ENCODE results near the gene MAFG.
"Not testable (repeated sequence)": the region's sequence is repeated elsewhere in the genome, so short reads cannot be mapped to it uniquely, and the experiment has no call there.

MAFG gene

DNA sequence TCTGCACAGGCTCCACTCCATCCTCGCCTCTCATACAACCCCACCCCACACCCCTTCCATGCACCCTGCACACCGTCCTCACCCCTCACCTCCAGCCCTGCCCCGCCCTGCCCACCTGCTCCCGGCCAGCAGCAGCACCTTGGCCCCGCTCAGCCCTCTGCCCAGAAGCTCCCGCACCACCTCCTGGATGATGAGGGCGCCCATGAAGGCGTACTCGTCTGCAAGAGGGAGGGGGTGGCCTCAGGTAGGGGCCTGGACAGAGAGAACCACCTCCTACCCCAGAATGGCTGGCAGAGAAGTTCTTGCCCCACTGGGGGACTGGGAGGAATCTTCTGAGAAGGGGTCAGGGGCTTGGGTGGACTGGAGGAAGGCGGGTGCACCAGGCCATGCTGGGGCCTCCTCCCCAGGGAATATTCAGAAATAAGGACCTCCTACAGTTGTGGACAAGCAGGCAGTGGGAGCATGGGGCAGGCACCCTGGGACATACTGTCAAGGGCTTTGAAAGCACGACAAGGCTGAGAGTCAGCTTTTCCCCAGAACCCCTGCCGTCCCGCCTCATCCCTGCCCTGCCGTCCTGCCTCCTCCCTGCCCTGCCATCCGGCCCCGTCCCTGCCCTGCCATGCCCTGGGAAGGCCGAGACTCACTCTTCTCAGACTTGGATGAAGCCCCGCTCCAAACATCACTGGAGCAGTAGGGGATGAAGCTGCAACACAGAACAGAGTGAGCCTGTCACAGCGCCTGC, 30.3 kb upstream of the MAFG start:
- no peak for DNase-seq

DNA sequence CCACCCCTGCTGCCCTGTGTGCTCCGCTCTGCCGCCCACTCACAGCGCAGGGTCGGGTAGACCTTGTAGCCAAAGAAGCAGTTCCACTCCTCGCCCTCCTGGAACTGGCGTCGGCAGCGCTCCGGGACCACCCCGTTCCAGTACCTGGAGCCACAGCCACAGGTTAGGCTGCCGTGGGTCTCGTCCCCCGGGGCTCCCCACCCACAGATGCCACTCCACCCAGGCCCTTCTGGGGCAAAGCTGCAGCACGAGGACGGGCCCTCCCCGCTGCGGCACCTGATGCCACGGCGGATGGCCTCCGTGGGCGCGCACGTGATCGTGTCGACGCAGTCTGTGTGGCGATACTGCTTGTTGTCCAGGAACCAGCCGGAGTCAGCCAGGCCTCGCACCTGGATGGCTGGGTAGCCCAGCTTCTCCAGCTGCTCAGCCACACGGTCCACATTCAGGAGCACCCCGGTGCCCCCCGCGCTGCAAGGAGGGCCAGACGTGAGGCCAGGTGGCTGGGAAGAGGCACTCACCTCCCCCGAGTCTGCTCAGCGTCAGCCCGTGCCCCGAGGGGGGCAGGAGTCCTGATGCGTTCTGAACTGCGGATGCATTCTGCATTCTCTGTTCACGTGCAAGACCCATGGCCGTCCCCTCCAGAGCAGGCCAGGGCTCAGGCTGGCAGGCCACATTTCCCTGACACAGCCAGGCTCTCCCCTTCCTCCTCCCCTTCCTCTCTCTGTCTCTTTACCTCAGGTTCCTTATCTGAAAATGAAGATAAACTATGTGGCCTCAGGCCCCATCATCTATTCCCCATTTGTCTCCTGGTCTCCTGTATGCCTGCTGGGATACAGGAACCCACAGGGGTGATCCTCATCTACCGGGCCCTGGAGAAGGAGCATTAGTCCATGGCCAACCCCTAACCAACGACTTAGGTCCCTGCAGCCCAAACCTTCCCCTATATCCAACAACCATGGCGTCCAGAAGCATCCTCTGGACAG, 29.4 kb upstream of the MAFG start:
- DNase-seq: no peak

DNA sequence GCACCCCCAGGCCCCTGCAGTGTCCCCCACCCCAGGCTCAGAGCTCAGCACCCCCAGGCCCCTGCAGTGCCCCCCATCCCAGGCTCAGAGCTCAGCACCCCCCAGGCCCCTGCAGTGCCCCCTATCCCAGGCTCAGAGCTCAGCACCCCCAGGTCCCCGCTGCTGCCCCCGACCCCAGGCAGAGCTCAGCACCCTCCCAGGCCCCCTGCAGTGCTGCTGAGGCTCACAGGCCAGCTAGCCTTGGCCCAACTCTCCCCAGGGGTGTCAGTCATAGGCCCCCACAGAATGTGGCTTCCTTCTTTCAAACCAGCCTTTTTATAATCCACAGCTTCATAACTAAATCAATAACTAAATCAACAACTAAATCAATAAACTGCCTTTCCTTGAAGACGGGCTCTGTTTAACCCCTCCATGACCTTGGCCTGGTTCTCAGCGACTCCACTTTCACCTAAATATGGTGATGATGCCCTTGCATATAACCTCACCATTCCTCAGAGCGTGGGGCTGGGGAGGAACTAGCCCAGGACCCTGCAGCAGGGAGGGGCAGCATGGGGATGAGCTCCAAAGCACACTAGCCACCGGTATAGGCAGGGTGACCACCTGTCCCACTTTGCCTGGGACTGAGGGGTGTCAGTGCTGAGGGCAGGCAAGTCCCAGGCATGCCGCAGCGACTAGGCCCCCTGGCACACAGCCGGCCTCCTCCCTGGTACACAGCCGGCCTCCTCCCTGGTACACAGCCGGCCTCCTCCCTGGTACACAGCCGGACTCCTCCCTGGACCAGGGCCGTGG, 28.4 kb upstream of the MAFG start:
- no peak for DNase-seq

DNA sequence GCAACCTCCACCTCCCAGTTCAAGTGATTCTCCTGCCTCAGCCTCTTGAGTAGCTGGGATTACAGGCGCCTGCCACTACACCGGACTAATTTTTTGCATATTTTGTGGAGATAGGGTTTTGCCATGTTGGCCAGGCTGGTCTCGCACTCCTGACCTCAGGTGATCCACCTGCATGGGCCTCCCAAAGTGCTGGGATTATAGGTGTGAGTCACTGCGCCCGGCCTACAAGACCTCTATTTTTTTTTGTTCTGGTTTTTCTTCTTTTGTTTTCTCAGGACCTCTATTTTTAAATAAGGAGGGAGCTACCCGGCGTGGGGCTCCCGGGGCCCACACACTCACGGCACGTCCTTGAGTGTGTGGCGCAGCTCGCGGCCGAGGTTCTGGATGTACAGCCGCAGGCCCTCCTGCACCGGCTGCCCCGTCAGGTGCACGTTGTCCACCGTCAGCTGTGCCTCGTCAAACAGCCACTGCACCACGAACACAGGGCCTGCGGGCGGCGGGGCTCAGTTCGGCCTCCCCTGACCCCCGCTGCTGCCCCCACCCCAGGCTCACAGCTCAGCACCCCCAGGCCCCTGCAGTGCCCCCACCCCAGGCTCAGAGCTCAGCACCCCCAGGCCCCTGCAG, 27.6 kb upstream of the MAFG start:
- DNase-seq: no peak

DNA sequence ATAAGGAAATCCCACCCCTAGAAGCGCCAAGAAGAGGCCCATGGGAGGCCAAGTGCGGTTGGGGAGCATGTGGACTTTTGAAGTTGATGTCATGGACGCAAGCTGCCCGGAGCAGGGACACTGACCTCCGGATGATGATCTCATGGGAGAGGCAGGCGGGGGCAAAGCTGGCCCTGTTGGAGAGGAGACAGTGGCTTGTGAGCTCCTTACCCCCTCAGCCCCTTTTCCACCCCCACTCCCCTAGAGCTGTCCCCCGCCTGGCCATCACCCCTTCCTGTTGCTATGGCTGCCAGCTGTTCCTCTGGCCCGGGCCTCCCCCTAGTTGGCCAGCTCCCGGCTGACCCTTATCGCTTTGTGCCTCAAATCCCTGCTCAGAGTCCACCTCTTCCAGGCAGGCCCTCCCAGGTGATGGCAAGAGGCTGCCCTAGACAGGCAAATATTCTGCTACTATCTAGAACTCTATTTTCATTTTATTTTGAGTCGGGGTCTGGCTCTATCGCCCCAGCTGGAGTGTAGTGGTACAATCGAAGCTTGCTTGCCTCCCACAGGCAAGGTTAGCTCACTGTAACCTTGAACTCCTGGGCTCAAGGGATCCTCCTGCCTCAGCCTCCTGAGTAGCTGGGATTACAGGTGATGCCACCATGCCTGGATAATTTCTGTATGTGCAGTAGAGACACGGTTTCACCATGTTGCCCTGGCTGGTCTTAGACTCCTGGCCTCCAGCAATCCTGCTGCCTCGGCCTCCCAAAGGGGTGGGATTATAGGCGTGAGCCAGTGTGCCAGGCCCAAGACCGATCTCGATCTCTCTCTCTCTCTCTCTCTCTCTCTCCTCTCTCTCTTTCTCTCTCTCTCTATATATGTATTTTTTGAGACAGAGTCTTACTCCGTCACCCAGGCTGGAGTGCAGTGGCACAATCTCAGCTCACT, 26.9 kb upstream of the MAFG start:
- DNase-seq: no peak

DNA sequence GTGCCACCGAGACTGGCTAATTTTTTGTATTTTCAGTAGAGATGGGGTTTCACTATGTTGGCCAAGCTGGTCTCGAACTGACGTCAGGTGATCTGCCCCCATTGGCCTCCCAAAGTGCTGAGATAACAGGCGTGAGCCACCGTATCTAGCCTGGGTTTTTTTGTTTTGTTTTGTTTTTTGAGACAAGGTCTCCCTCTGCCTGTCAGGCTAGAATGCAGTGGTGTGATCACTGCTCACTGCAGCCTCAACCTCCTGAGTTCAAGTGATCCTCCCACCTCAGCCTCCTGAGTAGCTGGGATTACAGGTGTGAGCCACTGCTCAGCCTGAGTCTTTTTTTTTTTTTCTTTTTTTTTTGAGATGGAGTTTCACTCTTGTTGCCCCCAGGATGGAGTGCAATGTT, 25.9 kb upstream of the MAFG start:
- DNase-seq: not testable (repeated sequence)

DNA sequence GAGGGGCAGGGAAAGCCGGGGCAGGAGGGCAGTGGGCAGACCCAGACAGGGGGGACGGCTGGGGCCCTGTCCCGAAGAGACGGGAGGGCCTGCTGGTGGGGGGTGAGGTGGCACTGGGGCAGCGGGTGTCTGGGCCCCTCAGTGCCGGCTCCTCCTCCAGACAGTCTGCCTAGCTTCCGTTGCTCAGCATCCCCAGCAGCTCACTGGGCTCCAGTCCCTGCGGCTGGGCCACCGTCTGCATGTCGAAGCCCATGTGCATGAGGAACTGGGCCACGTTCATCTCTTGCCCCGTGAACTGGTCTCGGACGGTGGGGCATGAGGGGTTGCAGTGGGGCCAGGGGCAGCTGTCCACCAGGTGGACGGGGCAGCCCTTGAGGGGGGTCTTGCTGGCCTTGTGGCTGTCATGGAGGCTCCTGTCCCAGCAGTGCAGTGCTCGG, 25.3 kb upstream of the MAFG start:
- DNase-seq: no peak

DNA sequence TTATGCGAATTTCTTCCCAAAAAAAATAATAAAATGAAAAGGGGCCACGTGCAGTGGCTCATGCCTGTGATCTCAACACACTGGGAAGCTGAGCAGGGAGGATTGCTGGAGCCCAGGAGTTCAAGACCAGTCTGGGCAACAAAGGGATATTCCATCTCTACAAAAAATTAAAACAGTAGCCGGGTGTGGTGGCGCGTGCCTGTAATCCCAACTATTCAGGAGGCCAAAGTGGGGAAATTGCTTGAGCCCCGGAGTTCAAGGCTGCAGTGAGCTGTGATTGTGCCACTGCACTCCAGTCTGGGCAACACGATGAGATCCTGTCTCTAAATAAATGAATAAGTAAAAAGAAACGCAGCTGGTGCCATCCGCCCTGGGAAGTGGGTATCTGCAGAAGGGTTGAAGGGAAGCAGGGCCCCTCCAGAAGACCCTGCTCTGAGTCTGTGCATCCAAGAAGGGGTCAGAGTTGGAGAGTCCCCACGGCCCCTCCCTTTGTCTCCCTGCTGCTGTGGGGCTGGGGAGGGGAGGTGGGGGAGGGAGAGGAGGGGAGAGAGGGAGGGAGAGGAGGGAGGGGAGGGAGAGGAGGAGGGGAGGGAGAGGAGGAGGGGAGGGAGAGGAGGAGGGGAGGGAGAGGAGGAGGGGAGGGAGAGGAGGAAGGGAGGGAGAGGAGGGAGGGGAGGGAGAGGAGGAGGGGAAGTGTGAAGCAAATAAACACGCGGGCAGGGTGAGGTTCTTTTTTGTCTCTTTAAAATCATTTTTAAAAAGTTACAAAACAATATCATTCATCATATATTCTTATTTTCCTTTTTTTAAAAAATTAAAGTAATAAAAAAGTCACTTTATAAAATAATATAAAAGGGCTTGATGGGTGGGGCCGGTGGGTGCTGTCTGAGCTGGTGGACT, 24.5 kb upstream of the MAFG start:
- no peak for DNase-seq

DNA sequence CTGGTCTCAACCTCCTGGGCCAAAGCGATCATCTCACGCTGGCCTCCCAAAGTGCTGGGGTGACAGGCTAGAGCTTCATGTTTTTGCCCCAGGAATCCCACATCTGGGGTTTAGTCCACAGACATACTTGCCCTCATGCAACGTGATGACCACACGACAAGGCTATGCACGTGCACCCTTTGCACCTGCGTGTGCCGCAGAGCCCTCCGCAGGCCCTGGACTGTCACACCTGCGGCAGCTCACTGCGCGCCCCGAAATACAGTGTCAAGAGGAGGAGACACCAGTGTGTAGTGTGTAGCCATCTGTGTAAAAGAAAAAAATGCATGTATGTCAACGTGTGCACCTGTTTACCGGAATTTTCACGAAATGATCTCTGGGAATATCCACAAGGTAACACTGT, 23.0 kb upstream of the MAFG start:
- DNase-seq: no peak

DNA sequence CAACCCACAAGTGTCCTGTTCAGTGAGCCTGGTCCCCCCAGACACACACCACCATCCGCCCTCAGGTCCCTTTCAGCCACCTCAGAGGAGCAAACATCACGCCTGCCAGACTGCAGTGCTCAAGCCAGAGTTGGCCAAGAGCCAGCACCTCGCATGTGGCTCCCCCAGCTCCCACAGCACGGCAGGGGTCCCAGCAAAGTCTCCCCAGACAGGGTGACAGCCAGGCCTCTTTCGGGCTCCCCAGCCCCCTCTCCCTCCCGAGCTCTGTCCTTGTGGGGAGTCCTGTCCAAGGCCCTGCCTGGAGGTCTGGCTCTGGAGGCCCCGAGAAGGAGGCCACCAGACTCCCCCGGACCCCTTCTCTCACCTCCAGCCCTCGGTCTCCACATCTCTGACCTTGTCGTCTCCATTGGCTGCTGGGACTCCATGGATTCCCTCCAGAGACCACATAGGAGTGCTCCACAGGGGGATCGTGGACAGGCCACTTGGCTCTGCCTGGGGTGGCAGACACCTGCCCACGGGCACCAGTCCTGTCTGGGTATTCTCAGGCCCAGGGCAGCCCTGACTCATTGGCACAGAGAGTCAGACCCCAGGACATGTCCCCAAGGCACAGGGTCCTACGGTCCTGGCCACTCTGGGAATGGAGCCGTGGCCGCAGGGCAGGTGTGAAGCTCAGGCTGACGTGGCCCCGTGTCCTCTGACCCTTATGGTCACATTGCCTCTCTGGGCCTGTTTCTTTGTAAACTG, 21.3 kb upstream of the MAFG start:
- no peak for DNase-seq

DNA sequence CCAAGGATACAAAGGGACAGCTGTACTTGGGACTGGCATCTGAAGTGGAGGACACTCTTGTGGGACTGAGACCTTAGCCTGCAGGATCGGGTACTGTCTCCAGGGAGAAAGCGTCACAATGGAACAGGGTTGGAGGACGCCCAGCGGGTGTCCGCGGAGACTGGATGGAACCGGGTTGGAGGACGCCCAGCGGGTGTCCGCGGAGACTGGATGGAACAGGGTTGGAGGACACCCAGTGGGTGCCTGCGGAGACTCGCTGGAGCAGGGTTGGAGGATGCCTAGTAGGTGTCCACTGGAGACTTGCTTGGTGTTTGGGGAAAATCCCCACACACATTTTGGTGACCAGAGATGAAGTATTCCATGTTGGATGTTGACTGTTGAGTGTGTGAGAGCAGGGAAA, 19.7 kb upstream of the MAFG start, which contains the start of gene MYADML2:
TSS of gene MYADML2 (minus strand) at position 45 of the 400 bp plus-strand sequence. CDS start 5,492 bp downstream, outside the sequence.
- DNase-seq: no peak

DNA sequence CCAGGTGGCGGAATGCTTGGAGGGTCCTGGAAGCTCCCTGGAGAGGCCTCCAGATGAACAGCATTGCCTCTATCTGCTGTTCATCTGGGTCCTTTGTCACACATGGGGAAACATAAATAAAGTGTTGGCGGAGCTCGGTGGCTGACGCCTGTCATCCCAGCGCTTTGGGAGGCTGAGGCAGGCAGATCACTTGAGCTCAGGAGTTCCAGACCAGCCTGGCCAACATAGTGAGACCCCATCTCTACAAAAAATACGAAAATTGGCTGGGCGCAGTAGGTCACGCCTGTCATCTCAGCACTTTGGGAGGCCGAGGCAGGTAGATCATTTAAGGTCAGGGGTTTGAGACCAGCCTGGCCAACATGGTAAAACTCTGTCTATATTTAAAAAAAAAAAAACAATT, 17.3 kb upstream of the MAFG start:
- DNase-seq: no peak

DNA sequence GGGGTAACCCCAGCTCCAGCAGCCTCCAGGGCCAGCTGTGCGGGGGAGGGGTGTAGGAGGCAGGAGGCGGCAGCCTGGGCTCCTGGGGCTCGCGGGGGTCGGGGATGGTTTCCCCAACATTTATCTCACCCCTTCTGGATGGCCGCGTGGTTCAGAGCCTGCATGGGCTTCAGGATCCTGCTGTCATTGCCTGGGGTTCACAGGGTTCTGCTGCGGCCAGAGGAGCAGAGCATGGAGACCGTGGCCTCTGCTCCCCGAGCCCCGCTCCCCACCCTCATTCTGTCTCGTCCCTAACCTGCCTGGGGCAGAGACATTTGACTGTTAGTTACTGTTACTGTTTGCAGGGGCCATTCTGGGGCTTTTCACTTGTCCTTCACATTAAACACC, 14.6 kb upstream of the MAFG start:
- DNase-seq: no peak

DNA sequence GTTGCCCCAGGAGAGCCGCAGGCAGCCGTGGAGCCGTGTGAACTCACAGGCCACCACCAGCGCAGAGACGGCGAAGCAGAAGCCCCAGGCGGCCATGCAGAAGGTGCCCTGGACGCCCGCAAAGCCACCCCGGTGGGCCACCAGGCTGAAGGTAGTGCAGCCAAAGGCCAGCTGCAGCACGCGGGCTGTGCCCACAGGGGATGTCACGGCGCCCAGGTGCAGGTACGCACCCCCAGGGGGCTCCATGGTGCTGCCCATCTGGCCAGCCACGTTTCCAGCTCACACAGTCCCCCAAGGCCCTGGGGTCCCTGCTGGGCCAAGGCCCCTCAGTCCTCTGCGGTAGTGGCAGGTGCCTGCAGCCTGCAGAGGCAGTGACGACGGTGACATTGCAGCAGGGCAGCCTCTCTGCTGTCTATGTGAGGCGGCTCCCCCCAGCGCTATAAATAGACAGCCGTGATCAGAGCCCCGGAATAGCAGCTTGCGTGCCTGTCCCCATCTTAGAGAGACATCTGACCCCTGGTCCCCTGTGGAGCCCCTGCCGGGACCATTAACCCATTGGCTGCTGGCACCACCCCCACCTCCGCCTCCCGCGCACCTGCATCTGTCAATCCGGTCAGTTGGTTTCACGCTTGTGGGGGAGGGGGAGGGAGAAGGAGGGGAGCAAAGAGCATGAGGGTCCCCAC, 14.1 kb upstream of the MAFG start:
- DNase-seq: no peak

DNA sequence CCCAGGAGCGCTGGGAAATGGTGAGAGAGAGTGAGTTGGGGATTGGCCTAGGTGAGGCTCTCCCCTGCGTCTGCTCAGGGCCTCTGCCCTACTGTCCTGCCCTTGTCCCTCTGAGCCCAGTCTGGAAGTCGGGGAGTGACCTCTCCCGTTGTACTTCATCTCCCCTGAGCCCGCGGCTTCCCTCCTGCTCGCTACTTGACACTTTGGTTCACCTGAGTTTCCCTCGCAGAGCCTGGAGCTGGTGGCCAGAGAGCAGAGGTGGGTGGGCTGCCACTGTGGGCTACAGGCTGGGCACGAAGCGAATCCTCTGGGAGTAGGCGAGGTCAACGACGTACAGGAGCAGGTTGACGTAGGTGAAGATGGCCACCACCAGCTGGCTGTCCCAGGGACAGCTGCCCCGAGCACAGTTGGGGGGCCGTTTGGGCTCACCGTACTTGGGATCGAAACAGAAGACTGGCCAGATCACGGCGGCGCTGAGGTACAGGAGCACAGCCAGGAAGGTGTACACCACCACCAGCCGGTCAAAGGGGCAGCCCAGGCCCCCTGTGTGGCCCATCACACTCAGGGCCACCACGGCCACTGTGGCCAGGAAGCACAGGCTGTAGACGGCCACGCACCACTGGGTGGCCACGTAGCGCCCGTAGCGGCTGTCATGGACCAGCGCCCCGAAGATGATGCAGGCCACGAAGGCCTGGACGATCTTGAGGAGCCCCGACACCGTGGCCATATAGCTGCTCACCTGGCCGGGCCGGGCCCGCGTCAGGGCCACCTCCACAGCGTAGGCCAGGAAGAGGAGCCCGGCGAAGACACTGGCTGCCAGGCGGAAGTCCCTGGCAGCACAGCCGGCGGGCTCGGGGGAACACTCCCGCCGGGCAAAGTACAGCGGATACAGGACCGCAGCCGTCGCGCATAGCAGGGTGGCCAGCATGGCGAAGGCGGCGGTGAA, 13.3 kb upstream of the MAFG start:
- DNase-seq: no peak

DNA sequence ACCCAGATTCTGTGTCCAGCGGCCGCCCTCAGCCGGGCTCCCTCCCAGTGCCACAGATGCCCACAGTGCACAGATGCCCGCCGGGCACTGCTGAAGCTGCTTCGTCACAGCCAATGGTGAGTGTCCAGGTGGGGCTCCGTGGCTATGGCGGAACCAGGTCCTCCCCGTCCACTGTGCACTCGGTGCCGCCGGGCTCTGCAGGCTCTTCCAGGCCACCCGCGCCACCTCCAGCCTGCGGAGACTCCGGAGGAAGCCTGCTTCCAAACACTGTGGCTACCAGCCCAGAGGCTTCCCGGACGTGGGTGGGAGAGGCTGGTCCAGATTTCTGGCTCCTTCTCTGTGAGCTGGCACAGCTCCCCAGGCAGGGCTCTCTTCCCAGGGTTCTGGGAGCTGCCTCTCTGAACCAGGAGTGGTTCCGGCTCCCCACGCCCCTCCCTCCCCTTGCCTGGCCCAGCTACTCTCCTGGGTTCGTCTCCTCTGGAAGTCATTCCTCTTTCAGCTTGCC, 12.4 kb upstream of the MAFG start:
- DNase-seq: no peak

DNA sequence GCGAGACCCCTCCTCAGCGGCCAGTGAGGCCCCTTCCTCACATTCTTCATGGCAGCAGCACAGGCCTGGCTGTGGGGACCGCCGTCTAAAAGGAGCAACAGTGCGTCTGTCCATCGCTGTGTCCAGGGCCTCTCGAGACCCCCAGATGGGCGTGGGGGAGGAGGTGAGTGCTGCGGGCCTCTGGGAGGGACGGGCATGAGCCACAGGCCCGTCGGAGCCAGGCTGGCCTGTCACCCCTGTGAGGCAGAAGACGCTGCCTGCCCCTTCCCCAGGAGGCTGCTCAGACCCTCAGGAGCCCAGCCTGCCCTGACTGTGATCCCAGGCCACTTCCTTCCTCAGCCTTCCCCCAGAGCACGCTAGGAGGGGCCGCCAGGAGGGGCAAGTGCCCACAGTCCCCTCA, 11.7 kb upstream of the MAFG start:
- no peak for DNase-seq

DNA sequence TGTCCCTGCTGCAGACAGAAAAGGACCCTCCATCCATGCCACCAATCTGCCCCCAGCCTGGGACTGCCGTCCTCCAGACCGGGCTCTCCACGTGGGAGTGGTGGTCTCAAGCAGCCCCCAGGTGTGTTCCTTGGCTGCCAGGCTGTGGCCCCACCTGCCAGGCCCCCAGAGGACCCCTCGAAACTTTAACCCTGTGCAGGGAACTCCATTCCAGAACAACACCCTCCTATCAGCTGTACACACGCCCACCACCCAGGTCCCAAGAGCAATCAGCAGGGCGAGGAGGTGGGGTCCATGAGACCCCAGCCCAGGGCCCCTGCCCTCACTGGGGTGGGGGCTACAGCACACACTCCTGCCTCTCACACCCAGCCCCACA, 8.2 kb upstream of the MAFG start:
- DNase-seq: no peak
